Right lobe of liver (tissue), 4 donors: Measurements from ENCODE around the gene TMEM178A.

Experiments
- CTCF ChIP-seq, 4 donors: fragments of 200-600 bp in 3 of 4; fragments of 450-650 bp in 1 of 4; IDR thresholded peaks; one replicate each; pipeline versions ENCODE4 v1.5.1 to v1.8.0; 2016 to 2022; ENCODE audit warnings: antibody characterized with exemption in 4 of 4, mild to moderate bottlenecking in 2 of 4
- POLR2A ChIP-seq: fragments of 450-650 bp; IDR thresholded peaks from one replicate; pipeline ENCODE4 v1.6.1; 2017; ENCODE audit warnings: antibody characterized with exemption, mild to moderate bottlenecking
- donor health status: DM: no; HTN: no; CAD: no.
- donor health status: DM: no; HTN: no; CAD: no.
- donor health status: DM: no; HTN: yes; CAD: no.

DNA sequence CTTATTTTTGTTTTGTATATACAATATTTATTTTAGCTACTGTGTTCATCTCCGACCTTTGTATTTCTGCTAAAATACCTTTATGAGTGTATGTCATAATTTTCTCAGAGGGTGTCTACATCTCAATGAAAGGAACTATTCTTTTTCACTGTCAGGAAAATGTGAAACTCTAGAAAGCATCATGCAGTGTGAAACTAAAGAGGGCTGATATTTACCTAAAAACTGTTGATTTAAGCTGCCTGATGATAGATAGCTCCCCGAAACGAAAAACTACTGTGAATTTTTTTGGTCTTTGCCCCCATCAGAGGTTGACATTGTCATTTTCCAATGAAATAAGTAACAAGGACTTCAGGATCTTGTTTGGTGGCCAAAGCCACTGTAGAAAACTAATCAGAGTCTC lies 38.8 kb downstream of the TMEM178A start:
- TF ChIP-seq CTCF (IDR thresholded peaks at IDR 0.05) (no peak), POLR2A (no peak)
